ENCODE data around the gene GPER1. TPM values are rescaled to one million over a fixed set of nuclear protein-coding genes. Genes with fewer than 3 reads are reported as not detected.

GPER1 gene
- total and polyA plus RNA-seq, 2 donors = 1.9 to 12.7 TPM

DNA sequence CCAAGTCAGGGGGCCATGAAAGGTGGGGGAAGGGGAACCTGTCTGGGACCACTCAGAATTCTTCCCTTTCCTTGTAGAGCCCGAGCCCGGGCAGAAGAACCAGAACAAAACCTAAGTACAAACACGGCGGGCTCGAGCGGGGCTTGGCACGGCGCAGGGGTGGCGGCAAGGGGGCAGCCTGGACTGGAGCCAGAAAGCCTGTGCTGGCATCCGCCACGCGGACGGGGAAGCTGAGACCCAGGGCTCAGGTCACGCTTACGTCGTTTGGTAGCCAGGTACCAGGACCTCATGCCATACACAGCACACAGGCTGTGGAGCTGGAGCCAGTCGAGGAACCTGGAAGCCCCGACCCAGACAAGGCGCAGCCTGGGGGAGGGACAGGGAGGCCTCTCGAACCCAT is 6.6 kb upstream of the GPER1 start:
- H3K36me3 ChIP-seq (ENCODE audit: insufficient read depth) = no peaks in the 10 kb centered on the region

GRCh38 chr7:1081931-1082401 is 5.9 kb upstream of the GPER1 start:
- H3K27ac ChIP-seq (ENCODE audit: low read depth) = no peak overlapping the region

More for the DNA sequence above, 6.6 kb upstream of the GPER1 start:
- Histone ChIP-seq H3K4me3 (ENCODE audit: low read depth, low read length) (no peak overlapping the region), H3K4me1 (ENCODE audit: insufficient read depth) (no peaks in the 10 kb centered on the region), H3K27ac (ENCODE audit: low read depth) (no peak overlapping the region)
- no peak for DNase-seq (ENCODE audit: extremely low spot score)
- WGBS = 86% methylated on average over 20 of the region's 20 CpGs

DNA sequence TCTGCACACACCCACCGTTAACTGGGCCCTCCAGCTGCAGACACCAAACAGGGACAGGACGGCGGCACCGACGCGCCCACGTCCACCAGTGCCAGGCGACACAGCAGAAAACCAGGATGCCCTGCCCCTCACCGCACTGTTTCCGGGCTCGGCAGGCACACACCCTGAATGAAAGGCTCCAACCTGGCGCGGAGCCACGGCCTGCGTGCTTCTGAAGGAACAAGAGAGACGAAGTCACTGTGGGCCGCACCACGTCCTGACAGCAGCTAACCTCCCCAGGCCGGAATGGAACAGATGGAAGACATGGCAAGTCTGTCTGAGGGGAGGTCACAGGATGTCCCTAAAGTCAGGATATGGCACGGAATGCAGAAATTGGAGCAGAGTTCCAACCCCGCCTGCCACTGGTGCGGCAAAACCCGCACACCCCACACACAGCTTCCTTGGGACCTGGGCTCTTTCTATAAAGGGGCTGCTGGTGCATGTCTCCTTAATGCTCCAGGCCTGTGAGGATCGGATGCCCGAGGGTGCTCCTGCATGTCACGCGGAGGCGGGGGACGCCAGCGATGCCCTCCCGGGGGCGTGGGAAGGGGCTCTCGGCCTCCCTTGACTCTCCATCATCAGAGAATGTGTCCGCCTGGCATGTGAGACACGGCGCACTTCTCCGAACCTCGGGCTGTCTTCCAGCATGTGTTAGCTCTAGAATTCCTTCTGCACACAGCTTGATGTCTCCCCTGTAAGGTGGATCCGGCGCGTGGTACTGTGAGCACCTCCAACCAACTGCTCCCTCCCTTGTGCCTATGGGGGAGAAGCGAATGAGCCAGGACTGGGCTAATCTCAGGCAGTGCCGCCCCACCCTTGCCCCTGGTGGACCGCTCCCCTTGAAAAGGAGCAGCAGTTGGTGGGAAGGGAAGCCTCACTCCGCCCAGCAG is 3.9 kb upstream of the GPER1 start:
- H3K36me3 ChIP-seq (ENCODE audit: insufficient read depth) = no peaks in the 10 kb centered on the region
- DNase-seq (ENCODE audit: extremely low spot score) = no peak
- H3K4me3 ChIP-seq (ENCODE audit: low read depth, low read length) = no peak overlapping the region
- no peak overlapping the region for H3K27ac ChIP-seq (ENCODE audit: low read depth)
- 89% methylated on average over 45 of the region's 45 CpGs for WGBS
- H3K4me1 ChIP-seq (ENCODE audit: insufficient read depth) = peaks cover 3% of the 10 kb centered on the region

More at GRCh38 chr7:1081931-1082401, 5.9 kb upstream of the GPER1 start:
- Histone ChIP-seq H3K36me3 (ENCODE audit: insufficient read depth) (no peaks in the 10 kb centered on the region), H3K4me3 (ENCODE audit: low read depth, low read length) (no peak overlapping the region), H3K4me1 (ENCODE audit: insufficient read depth) (peaks cover 3% of the 10 kb centered on the region)
- WGBS = 76% methylated on average over 31 of the region's 31 CpGs
- DNase-seq (ENCODE audit: extremely low spot score) = no peak

GRCh38 chr7:1085266-1085665 is 2.6 kb upstream of the GPER1 start:
- Histone ChIP-seq H3K4me1 (ENCODE audit: insufficient read depth) (peaks cover 3% of the 10 kb centered on the region), H3K4me3 (ENCODE audit: low read depth, low read length) (no peak overlapping the region), H3K36me3 (ENCODE audit: insufficient read depth) (no peaks in the 10 kb centered on the region), H3K27ac (ENCODE audit: low read depth) (no peak overlapping the region)
- no peak for DNase-seq (ENCODE audit: extremely low spot score)
- 85% methylated on average over 10 of the region's 10 CpGs for WGBS

DNA sequence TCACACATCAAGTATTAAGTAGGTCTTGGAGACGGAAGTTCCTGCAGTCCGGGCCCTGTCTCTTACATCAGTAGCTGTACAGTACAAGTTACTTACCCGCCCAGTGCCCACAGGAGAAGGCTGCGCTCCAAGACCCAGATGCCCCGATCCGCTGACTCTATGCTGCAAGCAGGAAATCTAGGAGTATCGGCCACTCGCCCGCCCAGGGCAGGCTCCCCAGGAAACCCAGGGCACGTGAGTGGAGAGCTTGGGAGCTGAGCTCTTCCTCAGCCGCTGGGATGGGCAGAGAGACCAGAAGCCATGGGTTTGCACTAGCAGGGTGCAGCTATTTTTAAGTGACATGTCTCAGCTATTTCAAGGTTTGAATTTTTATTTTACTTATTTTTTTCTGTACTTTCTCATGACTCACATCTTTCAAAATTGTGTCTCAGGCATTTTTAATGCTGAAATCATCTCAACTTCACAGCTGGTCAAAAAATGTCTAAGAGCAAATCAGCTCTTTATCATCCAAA is 1.9 kb upstream of the GPER1 start:
- Histone ChIP-seq H3K4me1 (ENCODE audit: insufficient read depth) (peaks cover 3% of the 10 kb centered on the region), H3K36me3 (ENCODE audit: insufficient read depth) (no peaks in the 10 kb centered on the region), H3K4me3 (ENCODE audit: low read depth, low read length) (no peak overlapping the region), H3K27ac (ENCODE audit: low read depth) (no peak overlapping the region)
- WGBS = 88% methylated on average over 11 of the region's 11 CpGs
- DNase-seq (ENCODE audit: extremely low spot score) = no peak

- no peak overlapping the region for H3K27ac ChIP-seq (ENCODE audit: low read depth)
- 10% methylated on average over 45 of the region's 45 CpGs for WGBS
- peaks cover 3% of the 10 kb centered on the region for H3K4me1 ChIP-seq (ENCODE audit: insufficient read depth)
- H3K4me3 ChIP-seq (ENCODE audit: low read depth, low read length) = peak overlapping the region; percentile 40
- no peaks in the 10 kb centered on the region for H3K36me3 ChIP-seq (ENCODE audit: insufficient read depth)
- DNase-seq (ENCODE audit: extremely low spot score) = no peak
These were observed 1.1 kb upstream of the GPER1 start for GRCh38 chr7:1086588-1087464.

DNA sequence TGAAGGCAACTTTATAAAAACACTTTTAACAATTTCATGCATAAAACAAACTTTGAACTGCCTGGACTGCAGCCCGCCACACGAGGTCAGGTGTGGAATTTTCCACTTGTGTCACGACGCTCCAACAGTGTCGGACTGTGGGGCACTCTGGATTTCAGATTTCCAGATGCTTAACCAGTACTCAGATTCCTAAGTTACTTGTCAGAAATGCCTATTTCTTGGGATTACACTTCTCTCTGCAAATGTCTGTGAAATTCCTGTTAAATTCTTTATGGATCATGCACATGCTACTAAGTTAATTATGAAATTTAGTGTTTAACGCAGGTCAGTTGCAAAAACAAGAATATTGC is 473 bp upstream of the GPER1 start:
- no peak overlapping the region for H3K27ac ChIP-seq (ENCODE audit: low read depth)

GRCh38 chr7:1090236-1090635 is 2.3 kb downstream of the GPER1 start:
- no peaks in the 10 kb centered on the region for H3K36me3 ChIP-seq (ENCODE audit: insufficient read depth)
- WGBS = 92% methylated on average over 21 of the region's 21 CpGs
- no peak overlapping the region for H3K4me3 ChIP-seq (ENCODE audit: low read depth, low read length)
- H3K4me1 ChIP-seq (ENCODE audit: insufficient read depth) = peaks cover 3% of the 10 kb centered on the region
- DNase-seq (ENCODE audit: extremely low spot score) = no peak
- no peak overlapping the region for H3K27ac ChIP-seq (ENCODE audit: low read depth)

More for the DNA sequence above, 473 bp upstream of the GPER1 start:
- H3K4me1 ChIP-seq (ENCODE audit: insufficient read depth) = peaks cover 3% of the 10 kb centered on the region
- H3K36me3 ChIP-seq (ENCODE audit: insufficient read depth) = no peaks in the 10 kb centered on the region
- WGBS = 25% methylated on average over 6 of the region's 6 CpGs
- DNase-seq (ENCODE audit: extremely low spot score) = no peak
- H3K4me3 ChIP-seq (ENCODE audit: low read depth, low read length) = peak overlapping the region; percentile 40

GRCh38 chr7:1090686-1091643 is 3.1 kb downstream of the GPER1 start:
- no peak overlapping the region for H3K27ac ChIP-seq (ENCODE audit: low read depth)
- H3K4me3 ChIP-seq (ENCODE audit: low read depth, low read length) = no peak overlapping the region
- WGBS = 81% methylated on average over 28 of the region's 28 CpGs
- no peak for DNase-seq (ENCODE audit: extremely low spot score)
- H3K4me1 ChIP-seq (ENCODE audit: insufficient read depth) = peaks cover 3% of the 10 kb centered on the region
- no peaks in the 10 kb centered on the region for H3K36me3 ChIP-seq (ENCODE audit: insufficient read depth)

- 95% methylated on average over 18 of the region's 18 CpGs for WGBS
- Histone ChIP-seq H3K4me3 (ENCODE audit: low read depth, low read length) (no peak overlapping the region), H3K27ac (ENCODE audit: low read depth) (no peak overlapping the region), H3K4me1 (ENCODE audit: insufficient read depth) (no peaks in the 10 kb centered on the region), H3K36me3 (ENCODE audit: insufficient read depth) (no peaks in the 10 kb centered on the region)
- no peak for DNase-seq (ENCODE audit: extremely low spot score)
These were observed 3.7 kb downstream of the GPER1 start for GRCh38 chr7:1091644-1092027.

DNA sequence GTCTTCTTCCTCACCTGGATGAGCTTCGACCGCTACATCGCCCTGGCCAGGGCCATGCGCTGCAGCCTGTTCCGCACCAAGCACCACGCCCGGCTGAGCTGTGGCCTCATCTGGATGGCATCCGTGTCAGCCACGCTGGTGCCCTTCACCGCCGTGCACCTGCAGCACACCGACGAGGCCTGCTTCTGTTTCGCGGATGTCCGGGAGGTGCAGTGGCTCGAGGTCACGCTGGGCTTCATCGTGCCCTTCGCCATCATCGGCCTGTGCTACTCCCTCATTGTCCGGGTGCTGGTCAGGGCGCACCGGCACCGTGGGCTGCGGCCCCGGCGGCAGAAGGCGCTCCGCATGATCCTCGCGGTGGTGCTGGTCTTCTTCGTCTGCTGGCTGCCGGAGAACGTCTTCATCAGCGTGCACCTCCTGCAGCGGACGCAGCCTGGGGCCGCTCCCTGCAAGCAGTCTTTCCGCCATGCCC is 4.3 kb downstream of the GPER1 start:
- WGBS = 96% methylated on average over 40 of the region's 40 CpGs
- DNase-seq (ENCODE audit: extremely low spot score) = no peak
- Histone ChIP-seq H3K27ac (ENCODE audit: low read depth) (no peak overlapping the region), H3K36me3 (ENCODE audit: insufficient read depth) (no peaks in the 10 kb centered on the region), H3K4me1 (ENCODE audit: insufficient read depth) (no peaks in the 10 kb centered on the region), H3K4me3 (ENCODE audit: low read depth, low read length) (no peak overlapping the region)

DNA sequence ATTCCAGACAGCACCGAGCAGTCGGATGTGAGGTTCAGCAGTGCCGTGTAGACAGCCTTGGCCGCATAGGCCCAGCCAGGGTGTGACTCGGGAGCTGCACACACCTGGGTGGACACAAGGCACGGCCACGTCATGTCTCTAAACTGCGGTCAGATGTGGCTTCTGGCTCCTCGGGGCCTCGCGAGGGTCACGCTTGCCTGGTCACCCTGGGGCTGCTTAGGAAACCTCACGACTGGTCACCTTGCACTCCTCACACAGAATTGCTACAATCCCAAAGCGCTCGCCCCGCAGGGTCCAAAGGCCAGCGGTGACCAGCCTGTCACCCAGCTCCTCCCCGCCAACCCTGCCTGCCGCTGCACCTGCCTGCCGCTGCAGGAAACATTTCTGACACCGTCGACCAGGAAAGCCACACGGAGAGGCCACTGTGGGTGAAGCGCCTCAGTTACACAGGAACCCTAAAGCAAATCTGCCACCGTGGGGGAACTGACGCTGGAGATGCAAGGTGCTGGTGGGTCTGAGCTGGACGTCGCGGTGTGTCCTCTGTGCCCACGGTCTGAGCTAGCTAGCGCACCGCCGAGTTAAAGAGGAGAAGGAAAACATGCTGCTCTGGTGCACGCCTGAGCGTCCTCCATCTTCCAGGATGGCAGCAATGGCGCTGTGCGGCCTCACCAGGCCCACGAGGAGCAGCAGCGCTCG is 5.0 kb downstream of the GPER1 start:
- Histone ChIP-seq H3K27ac (ENCODE audit: low read depth) (no peak overlapping the region), H3K36me3 (ENCODE audit: insufficient read depth) (no peaks in the 10 kb centered on the region), H3K4me1 (ENCODE audit: insufficient read depth) (no peaks in the 10 kb centered on the region), H3K4me3 (ENCODE audit: low read depth, low read length) (no peak overlapping the region)
- WGBS = 91% methylated on average over 40 of the region's 40 CpGs
- DNase-seq (ENCODE audit: extremely low spot score) = no peak

Data from urinary bladder (tissue), 4 donors.